ENCODE data around the gene MS4A18.
"Not testable (repeated sequence)": the region's sequence is repeated elsewhere in the genome, so short reads cannot be mapped to it uniquely, and the experiment has no call there.

MS4A18 gene

DNA sequence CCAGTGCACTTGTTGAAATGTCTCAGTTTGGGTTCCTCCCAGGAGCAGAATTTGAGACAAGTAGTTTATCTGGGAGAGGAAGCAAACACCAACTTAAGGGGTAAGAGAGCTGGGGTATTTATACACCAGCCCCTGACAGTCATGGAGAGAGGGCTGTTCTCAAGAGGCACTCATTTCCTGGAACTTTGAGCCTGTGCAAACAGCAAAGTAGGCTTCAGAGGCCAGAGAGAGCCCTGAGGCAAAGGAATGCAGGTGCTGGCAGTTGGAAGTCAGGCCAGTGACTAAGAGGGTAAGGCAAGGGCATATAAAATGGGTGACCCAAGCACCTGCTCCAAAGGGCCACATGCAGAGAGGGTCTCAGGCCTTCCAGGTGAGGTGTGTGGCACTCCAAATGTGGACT lies 16.1 kb downstream of the MS4A18 start:
- no peak for DNase-seq

DNA sequence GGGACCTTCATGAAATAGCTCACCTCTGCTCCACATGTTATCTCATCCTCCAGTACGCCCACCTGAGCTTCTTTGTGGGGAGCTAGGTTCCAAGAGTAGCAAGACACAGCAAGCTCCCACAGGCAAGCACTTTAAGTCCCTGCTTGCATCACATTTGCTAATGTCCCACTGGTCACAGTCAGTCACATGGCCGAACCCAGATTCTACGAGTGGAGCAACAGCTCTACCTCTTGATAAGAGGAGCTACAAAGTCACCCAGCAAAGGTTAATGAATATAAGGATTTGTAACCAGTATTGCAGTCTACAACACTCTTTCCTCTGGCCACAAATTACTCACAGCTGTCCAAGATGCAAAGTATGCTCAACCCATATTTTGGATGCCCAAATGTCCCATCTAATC lies 16.9 kb downstream of the MS4A18 start:
- no peak for DNase-seq

DNA sequence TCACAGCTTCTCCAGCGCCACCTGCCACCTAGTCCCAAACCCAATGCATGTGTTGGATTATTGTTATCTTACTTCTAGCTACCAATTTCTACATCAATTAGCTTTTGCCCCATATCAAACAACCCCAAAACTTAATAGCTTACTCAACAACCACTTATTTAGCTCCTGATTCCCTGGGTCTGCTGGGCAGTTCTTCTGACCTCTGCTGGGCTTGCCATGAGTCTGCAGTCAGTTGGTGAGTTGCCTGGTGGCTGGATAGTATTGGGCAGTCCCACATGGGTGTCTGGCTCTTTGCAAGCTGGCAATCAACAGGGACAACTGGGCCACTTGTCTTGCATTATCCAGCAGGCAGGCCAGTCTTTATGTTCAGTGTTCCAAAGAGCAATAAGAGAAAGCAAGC lies 18.5 kb downstream of the MS4A18 start:
- DNase-seq, result no peak

DNA sequence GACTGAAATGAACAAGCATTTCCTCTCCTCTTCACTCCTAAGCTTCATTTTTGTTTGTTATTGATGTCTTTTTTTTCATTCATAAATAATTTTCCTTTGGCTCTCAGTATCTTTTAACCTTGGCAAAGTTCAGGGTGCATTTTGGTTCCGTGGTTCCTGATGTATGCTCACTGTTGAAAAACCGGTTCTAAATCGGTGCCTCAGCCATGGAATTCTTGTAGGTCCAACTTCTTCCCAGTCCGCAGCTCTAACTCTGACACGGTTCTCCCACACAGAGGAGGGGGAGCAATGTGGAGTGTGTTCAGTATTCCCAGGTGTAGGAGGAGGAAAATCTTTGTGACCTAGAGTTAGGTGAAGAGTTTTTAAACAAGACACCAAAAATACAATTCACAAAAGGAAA lies 19.6 kb downstream of the MS4A18 start:
- DNase-seq, result no peak

DNA sequence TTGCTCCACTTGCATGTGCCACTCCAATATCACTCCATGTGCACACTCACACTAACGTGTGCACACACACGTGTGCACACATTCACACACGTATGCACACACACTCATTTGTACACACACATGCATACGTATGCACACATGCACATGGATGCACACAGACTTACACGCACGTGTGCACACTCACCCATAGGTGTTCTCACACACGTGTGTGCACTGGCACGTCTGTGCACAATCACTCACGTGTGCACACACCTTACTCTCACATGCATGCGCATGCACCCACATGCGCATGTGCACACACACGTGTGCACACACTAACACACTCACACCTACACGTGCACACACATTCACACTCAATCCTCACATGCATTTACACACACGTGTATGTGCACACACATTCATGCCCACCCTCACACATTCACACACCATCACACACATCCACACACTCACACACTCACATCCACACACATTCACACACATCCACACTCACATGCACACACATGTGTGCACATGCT lies 22.9 kb downstream of the MS4A18 start:
- no peak for DNase-seq

DNA sequence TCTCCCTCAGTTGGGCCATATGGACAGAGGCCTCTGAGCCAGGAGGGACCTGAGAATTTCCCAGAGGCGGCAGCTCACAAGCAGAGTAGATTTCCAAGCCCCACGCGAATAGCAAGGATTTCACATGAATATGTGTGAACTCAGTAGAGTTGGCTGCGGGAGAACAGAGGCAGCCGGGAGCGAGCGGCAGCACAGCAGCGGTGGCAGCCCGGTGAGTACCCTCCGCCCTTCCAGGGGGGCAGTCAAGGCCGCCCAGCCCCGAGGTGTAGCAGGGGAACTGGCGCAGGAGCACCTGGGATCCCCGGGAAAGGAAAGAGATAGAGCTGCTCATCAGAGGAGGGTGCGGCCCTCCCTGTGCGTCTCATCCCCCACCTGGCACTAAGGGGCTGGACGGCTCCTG lies 23.7 kb downstream of the MS4A18 start:
- DNase-seq, result no peak

DNA sequence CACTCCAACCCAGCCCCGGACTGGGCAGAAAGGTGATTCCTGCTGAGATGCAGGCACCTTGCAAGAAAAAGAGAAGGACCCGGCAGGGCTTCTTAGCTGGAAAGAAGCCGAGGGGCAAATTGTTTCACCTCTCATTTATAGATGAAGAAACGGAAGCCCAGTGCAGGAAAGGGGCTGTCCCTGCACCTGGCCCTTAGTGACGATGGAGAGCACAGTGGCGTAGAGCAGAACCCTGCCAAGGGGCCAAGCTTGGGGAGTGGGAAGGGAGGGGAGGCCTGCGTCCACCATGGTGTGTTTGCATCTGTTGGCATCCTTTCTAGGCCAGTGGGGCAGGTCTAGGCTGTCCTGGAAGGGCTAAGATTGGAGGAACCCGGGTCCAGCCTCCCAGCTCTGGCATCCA lies 24.3 kb downstream of the MS4A18 start:
- no peak for DNase-seq

DNA sequence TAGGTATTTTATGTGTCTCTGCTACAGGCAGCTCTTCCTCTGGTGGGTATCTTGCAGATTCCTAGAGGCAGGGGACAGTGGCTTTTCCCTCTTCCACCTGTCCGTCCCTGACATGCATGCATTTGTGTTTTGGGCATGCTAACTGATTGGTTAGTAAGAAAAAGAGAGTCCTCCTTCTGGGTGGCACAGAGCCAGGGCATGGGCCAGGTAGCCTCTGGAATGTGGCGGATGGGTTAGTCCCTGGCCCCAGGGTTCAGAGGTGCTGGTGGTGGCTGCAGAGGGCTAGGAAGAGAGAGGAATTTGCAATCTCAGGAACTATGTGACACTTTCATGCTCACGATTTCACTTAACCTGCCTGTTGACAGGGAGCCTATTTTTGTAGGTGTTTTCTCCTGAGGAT lies 26.4 kb downstream of the MS4A18 start:
- DNase-seq, result no peak

DNA sequence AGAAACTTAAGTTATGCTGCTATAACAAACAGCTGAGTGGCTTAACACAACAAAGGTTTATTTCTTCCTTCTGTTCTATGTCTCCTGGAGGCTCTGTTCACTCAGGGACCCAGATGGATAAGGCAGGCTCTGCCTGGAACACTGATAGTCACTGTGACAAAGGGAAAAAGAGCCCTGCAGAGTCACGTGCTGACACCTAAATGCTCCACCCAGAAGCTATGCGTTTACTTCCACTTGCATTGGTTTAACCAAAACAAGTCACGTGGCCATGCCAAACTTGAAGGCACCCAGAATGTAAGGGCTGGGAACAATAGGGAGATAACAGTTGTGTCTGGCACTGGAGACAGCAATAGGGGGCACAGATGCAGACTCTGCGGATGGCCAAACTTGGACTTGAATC lies 28.8 kb downstream of the MS4A18 start:
- DNase-seq, result no peak

DNA sequence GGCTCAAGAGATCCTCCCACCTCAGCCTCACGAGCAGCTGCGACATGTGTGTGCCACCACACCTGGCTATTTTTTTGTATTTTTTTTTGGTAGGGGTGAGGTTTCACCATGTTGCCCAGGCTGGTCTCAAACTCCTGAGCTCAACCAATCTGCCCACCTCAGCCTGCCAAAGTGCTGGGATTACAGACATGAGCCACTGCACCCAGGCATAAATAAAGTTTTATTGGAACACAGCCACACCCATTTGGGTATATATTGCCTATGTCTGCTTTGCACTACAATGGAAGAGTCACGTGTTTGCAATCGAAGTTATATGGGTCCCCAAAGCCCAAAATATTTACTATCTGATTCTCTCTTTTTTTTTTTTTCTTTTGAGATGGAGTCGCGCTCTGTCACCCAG lies 30.4 kb downstream of the MS4A18 start:
- no peak for DNase-seq

DNA sequence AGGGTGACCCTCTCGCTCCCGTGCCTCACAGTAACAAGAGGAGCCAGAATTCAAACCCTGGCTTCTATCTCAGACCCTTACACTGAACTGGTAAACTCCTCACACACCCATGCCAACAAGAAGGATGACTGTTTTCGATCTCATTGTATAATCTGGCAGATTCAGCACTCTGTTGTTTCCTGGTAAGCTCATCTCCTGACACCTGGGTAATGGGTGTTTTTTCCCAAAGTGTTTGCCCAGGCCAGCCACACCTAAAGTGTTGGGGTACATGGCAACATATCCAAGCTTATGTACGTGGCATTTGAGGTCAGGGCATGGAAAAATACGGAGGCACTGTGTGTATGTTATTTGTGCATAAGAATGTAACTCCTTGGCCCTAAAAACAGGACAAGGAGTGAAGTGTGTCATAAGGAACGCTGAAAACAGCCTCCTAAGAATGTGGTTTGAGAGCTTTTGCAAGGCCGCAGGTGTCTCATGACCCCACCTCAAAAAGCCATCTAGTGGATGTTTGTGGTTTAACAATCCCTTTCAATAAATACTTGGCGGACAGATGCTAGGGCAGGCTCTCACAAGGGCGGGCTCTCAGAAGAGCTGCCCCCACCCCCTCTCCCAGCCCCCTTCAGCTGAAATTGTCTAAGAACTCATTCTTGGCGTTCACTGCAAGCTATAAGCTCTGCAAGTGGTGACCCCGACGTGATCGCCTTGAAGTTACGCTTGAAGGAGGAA lies 31.9 kb downstream of the MS4A18 start, which contains the start of gene MS4A15:
MS4A15 (plus strand) TSS at position 561 of the 726 bp plus-strand sequence. CDS start 6,867 bp downstream, outside the sequence.
- no peak for DNase-seq

DNA sequence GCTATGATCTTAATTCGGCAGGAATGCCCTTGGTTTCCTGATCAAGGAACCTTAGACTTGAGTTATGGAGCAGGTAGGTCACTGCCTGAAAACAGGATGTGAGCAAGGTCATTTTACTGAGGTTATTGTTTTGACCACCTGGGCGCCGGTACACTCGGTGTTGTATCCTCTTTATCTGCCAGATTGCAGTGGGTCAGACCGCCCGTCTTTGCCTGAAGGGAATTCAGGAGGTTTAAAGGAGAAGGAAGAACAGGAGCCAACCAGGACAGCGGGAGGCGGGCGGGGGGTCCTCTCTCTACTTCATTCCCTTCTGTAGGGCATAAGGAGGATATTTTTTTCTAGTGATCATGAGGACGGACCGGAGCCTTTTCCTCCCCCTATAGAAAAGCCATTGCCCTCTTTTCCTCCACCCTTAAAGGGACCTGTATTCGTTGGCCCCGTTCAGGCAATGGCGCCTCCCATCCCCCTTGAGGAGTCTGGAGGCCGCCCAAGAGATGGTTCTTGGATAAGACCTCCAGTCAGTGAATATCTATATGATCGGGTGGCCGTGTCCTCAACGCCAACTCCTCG lies 32.8 kb downstream of the MS4A18 start:
- DNase-seq, result no peak

DNA sequence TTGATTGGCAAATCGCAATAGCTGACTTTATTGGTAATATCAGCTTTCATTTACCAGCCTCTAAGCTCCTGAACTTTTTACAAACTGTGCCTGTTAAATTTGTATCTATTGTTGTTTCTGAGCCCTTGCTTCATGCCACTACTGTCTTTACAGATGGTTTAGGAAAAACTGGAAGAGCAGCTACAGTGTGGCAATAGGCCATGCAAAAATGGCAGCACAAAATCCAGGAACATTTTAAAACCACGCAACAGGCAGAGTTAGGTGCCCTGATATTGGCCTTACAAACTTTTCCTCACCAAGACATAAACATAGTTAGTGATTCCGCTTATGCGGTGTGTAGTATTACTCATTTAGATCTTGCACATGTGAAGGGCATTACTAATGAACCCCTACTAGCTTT lies 34.2 kb downstream of the MS4A18 start:
- DNase-seq, result not testable (repeated sequence)

DNA sequence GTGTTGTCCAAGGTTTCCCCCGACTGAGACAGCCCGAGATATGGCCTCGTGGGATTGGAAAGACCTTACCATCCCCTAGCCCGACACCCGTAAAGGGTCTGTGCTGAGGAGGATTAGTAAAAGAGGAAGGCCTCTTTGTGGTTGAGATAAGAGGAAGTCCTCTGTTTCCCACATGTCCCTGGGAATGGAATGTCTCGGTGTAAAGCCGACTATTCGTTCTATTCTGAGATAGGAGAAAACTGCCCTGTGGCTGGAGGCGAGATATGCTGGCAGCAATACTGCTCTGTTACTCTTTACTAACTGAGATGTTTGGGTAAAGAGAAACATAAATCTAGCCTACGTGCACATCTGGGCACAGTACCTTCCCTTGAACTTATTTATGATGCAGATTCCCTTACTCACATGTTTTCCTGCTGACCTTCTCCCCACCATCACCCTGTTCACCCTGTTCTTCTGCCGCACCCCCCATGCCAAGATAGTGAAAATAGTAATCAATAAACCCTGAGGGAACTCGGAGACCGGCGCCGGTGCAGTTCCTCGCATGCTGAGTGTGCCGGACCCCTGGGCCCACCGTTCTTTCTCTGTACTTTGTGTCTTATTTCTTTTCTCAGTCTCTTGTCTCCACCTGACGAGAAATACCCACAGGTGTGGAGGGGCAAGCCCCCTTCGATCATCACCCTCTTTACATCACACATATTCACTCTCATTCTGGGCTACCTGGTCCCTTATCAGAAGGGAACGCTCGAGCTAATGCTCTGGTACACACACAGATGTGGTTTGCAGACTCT lies 35.1 kb downstream of the MS4A18 start:
- not testable (repeated sequence) for DNase-seq

DNA sequence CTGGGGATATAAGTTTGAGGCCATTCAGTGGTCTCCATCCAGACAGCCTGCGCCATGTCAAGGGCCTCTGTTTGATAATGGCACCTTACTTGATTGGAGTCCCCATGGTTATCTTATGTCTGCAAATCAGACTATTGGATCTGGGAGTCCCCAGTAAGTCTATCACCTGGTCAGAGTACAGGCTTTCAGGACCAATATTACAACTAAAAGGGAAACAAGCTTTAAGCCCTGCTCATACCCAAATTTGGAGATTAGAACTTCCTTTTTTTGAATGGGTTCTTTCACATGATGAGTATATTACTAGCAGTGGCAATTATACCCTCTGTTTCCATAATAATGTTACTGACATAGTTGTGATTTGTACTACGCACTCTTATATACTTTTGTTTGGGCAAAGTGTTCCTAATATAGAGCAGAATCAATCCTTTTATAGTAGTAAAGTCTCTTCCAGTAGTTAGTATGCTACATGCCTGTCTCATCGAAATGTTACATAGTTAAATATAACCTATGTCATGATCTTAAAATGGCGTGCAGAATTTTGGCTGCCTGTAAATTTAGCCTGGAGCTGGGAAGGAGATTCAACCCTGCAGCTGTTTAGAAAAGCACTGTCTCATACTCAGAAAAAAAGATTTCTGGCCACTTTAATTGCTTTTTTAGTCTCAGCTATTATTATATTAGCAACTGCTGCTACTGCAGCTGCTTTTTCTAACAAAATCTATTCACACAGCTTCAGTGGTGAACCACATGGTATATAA lies 37.1 kb downstream of the MS4A18 start:
- DNase-seq, result no peak

DNA sequence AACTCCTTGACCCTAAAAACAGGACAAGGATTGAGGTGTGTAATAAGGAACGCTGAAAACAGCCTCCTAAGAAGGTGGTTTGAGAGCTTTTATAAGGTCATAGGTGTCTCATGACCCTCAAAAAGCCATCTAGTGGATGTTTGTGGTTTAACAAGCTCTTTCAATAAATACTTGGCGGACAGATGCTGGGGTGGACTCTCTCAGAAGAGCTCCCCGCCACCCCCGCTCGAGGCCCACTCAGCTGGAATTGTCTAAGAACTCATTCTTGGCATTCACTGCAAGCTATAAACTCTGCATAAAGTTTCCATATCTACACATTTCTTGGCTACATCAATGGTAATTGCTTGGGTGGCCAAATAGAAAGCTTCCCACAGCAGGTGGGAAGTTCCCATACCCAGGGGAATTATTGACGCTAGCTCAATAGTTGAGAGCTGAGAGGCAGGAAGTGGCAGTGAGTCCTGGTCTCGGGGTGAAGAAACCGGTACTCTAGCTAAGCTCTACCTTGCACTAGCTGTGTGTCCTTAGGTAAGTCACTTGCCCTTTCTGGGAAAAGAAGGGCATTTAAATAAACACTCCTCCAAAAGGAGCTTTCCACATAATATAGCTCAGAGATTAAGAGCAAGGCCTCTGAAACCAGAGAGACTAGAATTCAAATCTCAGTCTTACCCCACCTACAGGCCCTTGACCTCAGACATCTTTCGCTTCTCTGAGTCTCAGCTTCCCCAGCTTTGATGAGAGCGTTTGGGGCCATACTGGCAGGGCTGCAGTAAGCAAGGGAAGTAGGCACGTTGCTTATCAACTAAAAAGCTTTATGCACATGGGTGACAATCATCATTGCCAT lies 38.6 kb downstream of the MS4A18 start:
- no peak for DNase-seq

DNA sequence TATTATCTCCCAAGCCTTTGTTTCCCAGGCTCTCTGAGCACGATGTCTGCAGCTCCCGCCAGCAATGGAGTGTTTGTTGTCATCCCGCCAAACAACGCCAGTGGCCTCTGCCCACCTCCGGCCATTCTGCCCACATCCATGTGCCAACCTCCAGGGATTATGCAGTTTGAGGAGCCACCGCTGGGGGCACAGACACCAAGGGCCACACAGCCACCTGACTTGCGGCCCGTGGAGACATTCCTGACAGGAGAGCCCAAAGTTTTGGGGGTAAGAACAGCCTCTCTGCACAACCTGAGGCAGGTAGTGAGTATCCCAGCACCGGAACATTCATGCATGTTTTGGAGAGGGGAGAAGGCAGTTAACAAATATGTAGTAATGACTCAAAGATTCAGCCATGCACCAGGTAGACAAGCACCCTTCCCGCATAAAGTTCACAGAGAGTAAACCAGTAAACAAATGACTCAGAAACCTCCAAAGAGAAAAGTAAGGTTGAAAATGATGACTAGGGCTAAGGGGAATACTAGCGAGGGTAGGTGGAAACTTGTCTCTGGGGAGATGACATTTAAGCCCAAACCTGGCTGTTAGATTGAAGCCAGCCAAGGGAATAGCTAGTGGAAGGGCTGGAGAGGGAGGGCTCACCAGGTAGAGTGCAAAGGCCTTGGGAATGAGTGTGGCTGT lies 39.3 kb downstream of the MS4A18 start:
- DNase-seq, result no peak

DNA sequence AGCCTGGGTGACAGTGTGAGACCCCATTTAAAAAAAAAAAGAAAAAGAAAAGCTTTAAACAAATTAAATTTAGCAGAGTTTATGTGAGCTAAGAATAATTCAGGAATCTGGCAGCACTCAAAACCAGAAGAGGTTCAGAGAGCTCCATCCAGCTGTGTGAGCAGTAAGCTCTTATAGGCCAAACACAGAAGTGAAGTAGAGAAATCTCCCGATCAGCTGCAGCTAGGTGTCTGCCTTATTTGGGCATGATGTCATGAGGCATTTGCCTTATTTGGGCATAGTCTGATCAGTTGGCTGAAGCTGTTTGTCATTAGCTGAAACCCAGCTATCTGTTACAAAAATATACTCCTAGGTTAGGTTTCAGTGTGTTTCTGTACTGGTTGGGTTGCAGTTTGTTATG lies 40.4 kb downstream of the MS4A18 start:
- DNase-seq, result no peak

DNA sequence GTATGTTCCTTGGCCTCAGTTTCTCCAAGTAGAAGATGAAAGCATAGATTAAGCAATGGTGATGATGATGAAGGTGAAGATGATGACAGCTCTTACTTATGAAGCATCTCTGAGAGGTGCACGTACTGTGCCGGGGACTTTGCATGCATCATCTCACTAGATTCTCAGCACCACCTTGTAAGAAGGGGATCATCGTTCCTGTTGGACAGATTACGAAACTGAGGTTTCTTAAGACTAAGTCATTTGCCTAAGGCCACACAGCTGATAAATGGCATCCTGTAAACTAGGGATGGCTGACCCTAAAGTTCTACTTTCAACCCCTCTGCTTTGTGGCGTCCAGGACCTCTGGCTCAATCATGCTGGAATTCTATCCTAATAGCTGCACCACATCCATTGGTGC lies 40.8 kb downstream of the MS4A18 start:
- DNase-seq, result no peak

DNA sequence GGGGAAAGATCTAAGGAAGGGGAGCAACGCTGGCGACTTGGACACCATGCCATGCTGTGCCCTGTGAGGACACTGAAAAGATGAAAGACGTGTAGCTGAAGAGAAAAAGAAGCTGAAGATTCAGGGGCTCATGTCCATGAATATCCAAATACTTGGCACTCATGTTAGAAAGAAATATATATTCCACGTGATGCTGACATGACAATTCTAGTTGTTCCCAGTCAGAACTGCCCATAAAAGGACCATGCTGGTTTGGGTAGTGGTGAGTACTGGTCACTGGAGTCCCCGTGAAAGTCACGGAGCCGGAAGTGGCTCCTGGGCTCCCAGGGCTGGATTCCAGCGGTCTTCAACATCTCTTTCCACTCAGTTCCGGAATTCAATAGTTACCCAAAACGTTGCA lies 42.0 kb downstream of the MS4A18 start:
- DNase-seq, result no peak

DNA sequence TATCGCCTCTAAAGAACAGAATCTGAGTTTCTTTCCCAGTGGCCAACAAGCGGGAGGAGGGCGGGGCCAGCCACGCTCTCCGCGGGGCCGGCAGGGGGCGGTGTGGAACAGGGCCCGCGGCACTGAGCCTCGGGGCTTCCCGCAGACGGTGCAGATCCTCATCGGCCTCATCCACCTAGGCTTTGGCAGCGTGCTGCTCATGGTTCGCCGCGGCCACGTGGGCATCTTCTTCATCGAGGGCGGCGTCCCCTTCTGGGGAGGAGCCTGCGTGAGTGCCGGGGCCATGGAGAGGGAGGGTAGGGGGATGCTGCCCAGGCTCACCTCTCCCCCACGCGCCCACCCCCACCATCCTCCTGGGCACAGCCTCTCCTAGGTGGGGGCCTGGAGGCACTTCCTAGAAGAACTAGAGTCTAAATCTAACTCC lies 42.9 kb downstream of the MS4A18 start:
- no peak for DNase-seq

DNA sequence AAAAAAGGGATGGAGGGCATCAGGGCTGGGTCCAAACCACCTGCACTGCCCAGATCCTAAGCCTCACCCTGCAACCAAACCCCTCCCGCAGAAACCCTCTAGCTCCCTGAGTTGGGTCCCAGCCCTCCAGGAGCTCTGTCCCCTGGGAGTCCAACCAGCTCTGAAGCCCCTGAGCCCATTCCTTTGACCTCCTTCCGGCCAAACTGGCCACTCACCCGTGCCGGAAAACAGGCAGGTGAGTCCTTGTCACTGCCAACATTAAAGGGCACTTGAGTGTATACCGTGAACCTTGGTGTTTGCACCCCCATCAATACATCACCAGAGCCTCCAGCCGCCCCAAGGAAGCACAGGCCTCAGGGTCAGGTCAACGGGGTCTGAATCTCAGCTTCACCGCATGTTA lies 43.7 kb downstream of the MS4A18 start:
- DNase-seq, result no peak

Measured in activated naive CD4-positive, alpha-beta T cell treated with anti-CD3 and anti-CD28 coated beads, Interleukin-2, amount 50 U/mL, for 16 hours (primary cell).